ENCODE results near the gene SYTL3.

- TF ChIP-seq RFX5 (IDR thresholded peaks at IDR 0.05; ENCODE audit: borderline replicate concordance, low read depth, low read length) = no peak
- no peak for TF ChIP-seq POLR2A (IDR thresholded peaks at IDR 0.05; ENCODE audit: control extremely low read depth in 1 of 2, low read depth in 2 of 2, low read length in 2 of 2)
- TF ChIP-seq EP300 (IDR thresholded peaks at IDR 0.05; ENCODE audit: borderline replicate concordance in 1 of 2, low read depth in 2 of 2, low read length in 2 of 2) = no peak
- no peak for TF ChIP-seq CTCF (IDR thresholded peaks at IDR 0.05; ENCODE audit: control extremely low read depth in 1 of 3, insufficient read depth in 1 of 3, low read depth in 1 of 3, low read length in 3 of 3)
- no peak for TF ChIP-seq TAF7 (optimal IDR thresholded peaks at IDR 0.05; ENCODE audit: borderline replicate concordance, low read depth, low read length)
- no peak for TF ChIP-seq EZH2 (IDR thresholded peaks at IDR 0.05; ENCODE audit: low read depth, low read length, severe bottlenecking)
- TF ChIP-seq E2F6 (IDR thresholded peaks at IDR 0.05) = no peak
- TF ChIP-seq SRF (IDR thresholded peaks at IDR 0.05; ENCODE audit: low read depth, low read length) = no peak
Measured at GRCh38 chr6:158634695-158635426, 15.0 kb upstream of the SYTL3 start.
